H1 (cell line): ENCODE data around the gene CREG2. TPM values are rescaled to one million over a fixed set of nuclear protein-coding genes. Genes with fewer than 3 reads are reported as not detected.

ENCODE experiments used
- ASH2L ChIP-seq: fragments of 200-600, 300-600 bp; sonication (generic); IDR thresholded peaks from one replicate; pipeline ENCODE4 v1.7.1; 2017; ENCODE audit warnings: low read length
- CREB1 ChIP-seq: IDR thresholded peaks from 2 replicates; pipeline ENCODE4 v1.6.1; 2012; ENCODE audit warnings: inconsistent platforms
- CTBP2 ChIP-seq: IDR thresholded peaks from 2 replicates; pipeline ENCODE4 v1.7.0; 2011; ENCODE audit warnings: borderline replicate concordance, mild to moderate bottlenecking, moderate library complexity, mixed read lengths, low read length; ENCODE audit not compliant: insufficient read depth, insufficient read length
- HDAC2 ChIP-seq, 2 experiments: fragments of 300-600 bp in 1 of 2; sonication (generic) in 1 of 2; IDR thresholded peaks; 2 replicates each; pipeline ENCODE4 v1.6.1; 2011 to 2012; ENCODE audit warnings: low read depth in 2 of 2, low read length in 2 of 2, mild to moderate bottlenecking in 2 of 2, moderate library complexity in 2 of 2, borderline replicate concordance in 1 of 2, inconsistent platforms in 1 of 2
- JUN ChIP-seq: IDR thresholded peaks from 2 replicates; pipeline ENCODE4 v1.6.1; 2011; ENCODE audit warnings: low read depth, mild to moderate bottlenecking, improper control_type of control experiment, low read length
- KDM1A ChIP-seq: fragments of 200-600, 300-600 bp; sonication (generic); IDR thresholded peaks from 2 replicates; pipeline ENCODE4 v1.7.1; 2016; ENCODE audit warnings: mild to moderate bottlenecking, low read length, borderline replicate concordance
- KDM5A ChIP-seq: fragments of 200-600 bp; IDR thresholded peaks from 2 replicates; pipeline ENCODE4 v1.7.1; 2012; ENCODE audit warnings: mild to moderate bottlenecking, low read length, inconsistent platforms, mixed read lengths
- SP2 ChIP-seq: IDR thresholded peaks from 2 replicates; pipeline ENCODE4 v1.6.1; 2012; ENCODE audit warnings: mild to moderate bottlenecking, low read length, inconsistent platforms
- SP4 ChIP-seq: IDR thresholded peaks from 2 replicates; pipeline ENCODE4 v1.6.1; 2012; ENCODE audit warnings: low read length, inconsistent platforms
- polyA plus RNA-seq, 7 experiments: library from polyadenylated mRNA; depleted of rRNA in 3 of 7; stranded (reverse) in 5 of 7; unstranded in 2 of 7; fragments of >200 nt in 5 of 7; fragments of 200-250 nt in 2 of 7; gene quantifications; 1 replicate in 5 of 7; 2 replicates in 1 of 7; 4 replicates in 1 of 7; pipeline versions ENCODE4 v1.2.1 to v1.2.3, GENCODE V29; 2011 to 2013; ENCODE audit warnings: missing spikeins in 2 of 7, mixed read lengths in 2 of 7
- total RNA-seq: library from RNA; stranded (reverse); fragmentation: NEBNext Ultra II Directional; extraction: Animal tissue kit (Norgen Biotek cat#: 25700); gene quantifications from 2 replicates; pipeline ENCODE4 v1.2.1, GENCODE V29; 2021
- TF ChIP-seq, protein P1 (sequence below): fragments of 300-600 bp; sonication (generic); IDR thresholded peaks from 2 replicates; pipeline ENCODE4 v1.7.1; 2012; ENCODE audit warnings: low read length, moderate library complexity, mild to moderate bottlenecking, inconsistent platforms; ENCODE audit not compliant: insufficient replicate concordance
- TF ChIP-seq, protein P2 (sequence below): IDR thresholded peaks from 2 replicates; pipeline ENCODE4 v1.6.1; 2012; ENCODE audit warnings: inconsistent platforms

The CREG2 gene
- total and polyA plus RNA-seq, 2 of the 8 experiments (the other 6 are each of a cell fraction or from before 2014, with no cell fraction given), result 2.0 to 2.2 TPM

DNA sequence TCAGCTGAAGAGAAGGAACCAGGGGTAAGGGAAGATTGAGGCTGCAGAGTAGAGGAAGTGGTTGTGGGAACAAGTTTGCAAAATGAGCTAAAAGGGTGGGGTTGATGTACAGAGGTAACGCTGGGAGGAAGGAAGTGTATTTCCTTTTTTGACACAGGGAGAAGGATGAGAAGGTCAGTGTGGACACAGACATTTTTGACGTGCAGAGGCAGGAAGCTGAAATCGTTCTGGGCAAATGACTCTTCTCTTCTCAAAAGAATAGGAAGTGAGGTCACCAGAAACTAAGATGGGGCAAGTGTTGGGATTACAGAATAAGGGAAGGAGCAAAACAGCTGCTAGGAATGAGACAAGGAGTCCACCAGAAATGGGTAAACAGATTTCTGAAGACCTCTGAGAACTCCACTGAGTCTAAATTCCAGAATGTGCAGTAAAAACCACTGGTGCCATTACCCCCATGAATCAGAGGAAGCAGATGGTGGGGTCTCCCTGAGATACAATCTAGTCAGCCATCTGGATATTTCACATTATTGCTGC lies 58.8 kb downstream of the CREG2 start (continued):
- TF ChIP-seq, protein P1, sequence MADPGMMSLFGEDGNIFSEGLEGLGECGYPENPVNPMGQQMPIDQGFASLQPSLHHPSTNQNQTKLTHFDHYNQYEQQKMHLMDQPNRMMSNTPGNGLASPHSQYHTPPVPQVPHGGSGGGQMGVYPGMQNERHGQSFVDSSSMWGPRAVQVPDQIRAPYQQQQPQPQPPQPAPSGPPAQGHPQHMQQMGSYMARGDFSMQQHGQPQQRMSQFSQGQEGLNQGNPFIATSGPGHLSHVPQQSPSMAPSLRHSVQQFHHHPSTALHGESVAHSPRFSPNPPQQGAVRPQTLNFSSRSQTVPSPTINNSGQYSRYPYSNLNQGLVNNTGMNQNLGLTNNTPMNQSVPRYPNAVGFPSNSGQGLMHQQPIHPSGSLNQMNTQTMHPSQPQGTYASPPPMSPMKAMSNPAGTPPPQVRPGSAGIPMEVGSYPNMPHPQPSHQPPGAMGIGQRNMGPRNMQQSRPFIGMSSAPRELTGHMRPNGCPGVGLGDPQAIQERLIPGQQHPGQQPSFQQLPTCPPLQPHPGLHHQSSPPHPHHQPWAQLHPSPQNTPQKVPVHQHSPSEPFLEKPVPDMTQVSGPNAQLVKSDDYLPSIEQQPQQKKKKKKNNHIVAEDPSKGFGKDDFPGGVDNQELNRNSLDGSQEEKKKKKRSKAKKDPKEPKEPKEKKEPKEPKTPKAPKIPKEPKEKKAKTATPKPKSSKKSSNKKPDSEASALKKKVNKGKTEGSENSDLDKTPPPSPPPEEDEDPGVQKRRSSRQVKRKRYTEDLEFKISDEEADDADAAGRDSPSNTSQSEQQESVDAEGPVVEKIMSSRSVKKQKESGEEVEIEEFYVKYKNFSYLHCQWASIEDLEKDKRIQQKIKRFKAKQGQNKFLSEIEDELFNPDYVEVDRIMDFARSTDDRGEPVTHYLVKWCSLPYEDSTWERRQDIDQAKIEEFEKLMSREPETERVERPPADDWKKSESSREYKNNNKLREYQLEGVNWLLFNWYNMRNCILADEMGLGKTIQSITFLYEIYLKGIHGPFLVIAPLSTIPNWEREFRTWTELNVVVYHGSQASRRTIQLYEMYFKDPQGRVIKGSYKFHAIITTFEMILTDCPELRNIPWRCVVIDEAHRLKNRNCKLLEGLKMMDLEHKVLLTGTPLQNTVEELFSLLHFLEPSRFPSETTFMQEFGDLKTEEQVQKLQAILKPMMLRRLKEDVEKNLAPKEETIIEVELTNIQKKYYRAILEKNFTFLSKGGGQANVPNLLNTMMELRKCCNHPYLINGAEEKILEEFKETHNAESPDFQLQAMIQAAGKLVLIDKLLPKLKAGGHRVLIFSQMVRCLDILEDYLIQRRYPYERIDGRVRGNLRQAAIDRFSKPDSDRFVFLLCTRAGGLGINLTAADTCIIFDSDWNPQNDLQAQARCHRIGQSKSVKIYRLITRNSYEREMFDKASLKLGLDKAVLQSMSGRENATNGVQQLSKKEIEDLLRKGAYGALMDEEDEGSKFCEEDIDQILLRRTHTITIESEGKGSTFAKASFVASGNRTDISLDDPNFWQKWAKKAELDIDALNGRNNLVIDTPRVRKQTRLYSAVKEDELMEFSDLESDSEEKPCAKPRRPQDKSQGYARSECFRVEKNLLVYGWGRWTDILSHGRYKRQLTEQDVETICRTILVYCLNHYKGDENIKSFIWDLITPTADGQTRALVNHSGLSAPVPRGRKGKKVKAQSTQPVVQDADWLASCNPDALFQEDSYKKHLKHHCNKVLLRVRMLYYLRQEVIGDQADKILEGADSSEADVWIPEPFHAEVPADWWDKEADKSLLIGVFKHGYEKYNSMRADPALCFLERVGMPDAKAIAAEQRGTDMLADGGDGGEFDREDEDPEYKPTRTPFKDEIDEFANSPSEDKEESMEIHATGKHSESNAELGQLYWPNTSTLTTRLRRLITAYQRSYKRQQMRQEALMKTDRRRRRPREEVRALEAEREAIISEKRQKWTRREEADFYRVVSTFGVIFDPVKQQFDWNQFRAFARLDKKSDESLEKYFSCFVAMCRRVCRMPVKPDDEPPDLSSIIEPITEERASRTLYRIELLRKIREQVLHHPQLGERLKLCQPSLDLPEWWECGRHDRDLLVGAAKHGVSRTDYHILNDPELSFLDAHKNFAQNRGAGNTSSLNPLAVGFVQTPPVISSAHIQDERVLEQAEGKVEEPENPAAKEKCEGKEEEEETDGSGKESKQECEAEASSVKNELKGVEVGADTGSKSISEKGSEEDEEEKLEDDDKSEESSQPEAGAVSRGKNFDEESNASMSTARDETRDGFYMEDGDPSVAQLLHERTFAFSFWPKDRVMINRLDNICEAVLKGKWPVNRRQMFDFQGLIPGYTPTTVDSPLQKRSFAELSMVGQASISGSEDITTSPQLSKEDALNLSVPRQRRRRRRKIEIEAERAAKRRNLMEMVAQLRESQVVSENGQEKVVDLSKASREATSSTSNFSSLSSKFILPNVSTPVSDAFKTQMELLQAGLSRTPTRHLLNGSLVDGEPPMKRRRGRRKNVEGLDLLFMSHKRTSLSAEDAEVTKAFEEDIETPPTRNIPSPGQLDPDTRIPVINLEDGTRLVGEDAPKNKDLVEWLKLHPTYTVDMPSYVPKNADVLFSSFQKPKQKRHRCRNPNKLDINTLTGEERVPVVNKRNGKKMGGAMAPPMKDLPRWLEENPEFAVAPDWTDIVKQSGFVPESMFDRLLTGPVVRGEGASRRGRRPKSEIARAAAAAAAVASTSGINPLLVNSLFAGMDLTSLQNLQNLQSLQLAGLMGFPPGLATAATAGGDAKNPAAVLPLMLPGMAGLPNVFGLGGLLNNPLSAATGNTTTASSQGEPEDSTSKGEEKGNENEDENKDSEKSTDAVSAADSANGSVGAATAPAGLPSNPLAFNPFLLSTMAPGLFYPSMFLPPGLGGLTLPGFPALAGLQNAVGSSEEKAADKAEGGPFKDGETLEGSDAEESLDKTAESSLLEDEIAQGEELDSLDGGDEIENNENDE, result no peak
- TF ChIP-seq, protein P2, sequence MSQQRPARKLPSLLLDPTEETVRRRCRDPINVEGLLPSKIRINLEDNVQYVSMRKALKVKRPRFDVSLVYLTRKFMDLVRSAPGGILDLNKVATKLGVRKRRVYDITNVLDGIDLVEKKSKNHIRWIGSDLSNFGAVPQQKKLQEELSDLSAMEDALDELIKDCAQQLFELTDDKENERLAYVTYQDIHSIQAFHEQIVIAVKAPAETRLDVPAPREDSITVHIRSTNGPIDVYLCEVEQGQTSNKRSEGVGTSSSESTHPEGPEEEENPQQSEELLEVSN, result no peak
- TF ChIP-seq ASH2L, result no peak
- TF ChIP-seq JUN, result no peak
- TF ChIP-seq KDM5A, result no peak
- no peak for TF ChIP-seq SP4
- TF ChIP-seq CTBP2, result no peak
- TF ChIP-seq CREB1, result no peak
- no peak for TF ChIP-seq KDM1A
- no peak for TF ChIP-seq SP2
- no peak for TF ChIP-seq HDAC2 (IDR thresholded peaks at IDR 0.05; ENCODE audit: borderline replicate concordance in 1 of 2, low read depth in 2 of 2, low read length in 2 of 2)
